ENCODE data around the gene FAM227A. TPM values are rescaled to one million over a fixed set of nuclear protein-coding genes. Genes with fewer than 3 reads are reported as not detected.

The FAM227A gene
- polyA plus RNA-seq, result under 1 TPM; 0.06 to 0.86 TPM

GRCh38 chr22:38656256-38657044, at the start of gene FAM227A, which contains the start of gene CBY1:
Gene FAM227A (minus strand): TSS chr22:38656392. CDS start chr22:38650168, 6,224 bp downstream.
Gene CBY1 (plus strand): TSS chr22:38656638. CDS start chr22:38668055, 11,417 bp downstream.
- peak within 1 kb of the TSS; percentile 77 to 91 for H3K4me3 ChIP-seq (ENCODE audit: low read depth in 1 of 2, low read length in 2 of 2)
- no peaks in the 10 kb centered on the region for H3K36me3 ChIP-seq (ENCODE audit: control insufficient read depth in 2 of 2, insufficient read depth in 2 of 2, low read length in 1 of 2)
- H3K9me3 ChIP-seq (ENCODE audit: control insufficient read depth in 2 of 2, insufficient read depth in 1 of 2, low read depth in 1 of 2, low read length in 1 of 2), result no peaks in the 10 kb centered on the region
- 0 to 1% methylated on average over 66 of the region's 66 CpGs for WGBS, 2 donors
- H3K27ac ChIP-seq (ENCODE audit: low read depth in 2 of 2, low read length in 1 of 2), result peak within 1 kb of the TSS; percentile 72 to 88
- H3K27me3 ChIP-seq (ENCODE audit: control insufficient read depth in 1 of 2, insufficient read depth in 2 of 2, low read length in 2 of 2), result no peaks in the 10 kb centered on the region
- H3K4me1 ChIP-seq (ENCODE audit: control insufficient read depth in 2 of 2, insufficient read depth in 2 of 2, low read length in 1 of 2), result peaks cover 2 to 6% of the 10 kb centered on the region in 2 donors

GRCh38 chr22:38705235-38706100, 49.3 kb upstream of the FAM227A start, which contains the start of gene GTPBP1:
Gene GTPBP1 (plus strand): TSS chr22:38705944. CDS start chr22:38705956, 12 bp downstream.
- peaks cover 0 to 7% of the 10 kb centered on the region in 2 donors for H3K4me1 ChIP-seq (ENCODE audit: control insufficient read depth in 2 of 2, insufficient read depth in 2 of 2, low read length in 1 of 2)

GRCh38 chr22:38704654-38705234, 48.6 kb upstream of the FAM227A start:
- peak overlapping the region; percentile 80 to 93 for H3K27ac ChIP-seq (ENCODE audit: low read depth in 2 of 2, low read length in 1 of 2)
- 10 to 12% methylated on average over 10 of the region's 10 CpGs for WGBS, 2 donors
- no peaks in the 10 kb centered on the region for H3K9me3 ChIP-seq (ENCODE audit: control insufficient read depth in 2 of 2, insufficient read depth in 1 of 2, low read depth in 1 of 2, low read length in 1 of 2)
- no peaks in the 10 kb centered on the region for H3K27me3 ChIP-seq (ENCODE audit: control insufficient read depth in 1 of 2, insufficient read depth in 2 of 2, low read length in 2 of 2)
- H3K4me3 ChIP-seq (ENCODE audit: low read depth in 1 of 2, low read length in 2 of 2), result peak overlapping the region in 1 of 2 donors; percentile 21
- peaks cover 0 to 3% of the 10 kb centered on the region in 2 donors for H3K36me3 ChIP-seq (ENCODE audit: control insufficient read depth in 2 of 2, insufficient read depth in 2 of 2, low read length in 1 of 2)
- H3K4me1 ChIP-seq (ENCODE audit: control insufficient read depth in 2 of 2, insufficient read depth in 2 of 2, low read length in 1 of 2), result peaks cover 0 to 7% of the 10 kb centered on the region in 2 donors

More at GRCh38 chr22:38705235-38706100, 49.3 kb upstream of the FAM227A start, which contains the start of gene GTPBP1:
- H3K27ac ChIP-seq (ENCODE audit: low read depth in 2 of 2, low read length in 1 of 2), result peak within 1 kb of the TSS; percentile 96 to 97
- peaks cover 0 to 3% of the 10 kb centered on the region in 2 donors for H3K36me3 ChIP-seq (ENCODE audit: control insufficient read depth in 2 of 2, insufficient read depth in 2 of 2, low read length in 1 of 2)
- no peaks in the 10 kb centered on the region for H3K9me3 ChIP-seq (ENCODE audit: control insufficient read depth in 2 of 2, insufficient read depth in 1 of 2, low read depth in 1 of 2, low read length in 1 of 2)
- H3K4me3 ChIP-seq (ENCODE audit: low read depth in 1 of 2, low read length in 2 of 2), result peak within 1 kb of the TSS; percentile 86 to 97
- 0% methylated on average over 55 of the region's 55 CpGs for WGBS, 2 donors
- H3K27me3 ChIP-seq (ENCODE audit: control insufficient read depth in 1 of 2, insufficient read depth in 2 of 2, low read length in 2 of 2), result no peaks in the 10 kb centered on the region

DNA sequence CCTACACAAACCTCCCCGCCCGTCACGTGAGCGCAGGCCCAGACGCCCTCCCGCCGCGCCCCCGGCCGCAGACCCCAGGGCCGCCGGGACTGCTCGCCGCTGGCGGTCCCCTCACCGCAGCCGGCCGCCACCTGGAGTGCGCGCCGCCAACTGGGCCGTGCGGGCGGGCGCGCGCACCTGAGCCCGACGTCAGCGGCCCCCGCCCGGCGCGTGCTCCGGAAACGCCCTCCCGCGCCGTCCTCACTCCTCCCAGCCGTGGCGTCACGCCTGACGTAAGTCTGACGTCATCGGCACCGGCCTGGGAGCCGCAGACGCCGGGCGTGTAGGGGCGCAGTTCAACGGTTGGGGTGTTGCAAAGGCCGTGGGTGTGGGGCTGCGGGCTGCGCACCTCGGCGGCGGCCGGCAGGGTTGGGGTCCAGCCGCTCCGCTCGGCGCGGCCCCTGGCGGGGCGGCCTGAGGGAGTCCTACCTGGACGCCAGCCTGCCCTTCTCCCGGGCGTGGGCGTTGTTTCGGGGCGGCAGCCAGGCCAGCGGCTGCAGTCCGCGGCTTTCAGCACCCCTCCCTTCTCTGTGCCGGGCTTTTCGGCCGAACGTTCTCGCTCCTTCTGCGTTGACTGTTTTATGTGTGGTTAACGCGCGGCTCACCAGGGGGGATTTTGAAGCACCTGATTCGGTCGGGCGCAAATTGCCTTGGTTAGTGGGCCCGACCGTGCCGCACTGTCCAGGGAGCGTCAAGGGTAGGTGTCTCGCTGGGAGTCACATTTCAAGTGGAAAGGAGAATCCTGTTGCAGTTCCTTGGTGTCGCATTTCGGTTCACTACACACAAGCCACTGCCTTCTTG, 44.8 kb upstream of the FAM227A start, which contains the start of gene JOSD1:
Gene JOSD1, minus strand, starts transcription at position 155 of the 840 bp plus-strand sequence. CDS start 956 bp downstream, outside the sequence.
- Histone ChIP-seq H3K27me3 (ENCODE audit: control insufficient read depth in 1 of 2, insufficient read depth in 2 of 2, low read length in 2 of 2) (no peaks in the 10 kb centered on the region), H3K27ac (ENCODE audit: low read depth in 2 of 2, low read length in 1 of 2) (peak within 1 kb of the TSS; percentile 97 to 99), H3K4me1 (ENCODE audit: control insufficient read depth in 2 of 2, insufficient read depth in 2 of 2, low read length in 1 of 2) (peaks cover 4 to 6% of the 10 kb centered on the region in 2 donors), H3K4me3 (ENCODE audit: low read depth in 1 of 2, low read length in 2 of 2) (peak within 1 kb of the TSS; percentile 61 to 81), H3K9me3 (ENCODE audit: control insufficient read depth in 2 of 2, insufficient read depth in 1 of 2, low read depth in 1 of 2, low read length in 1 of 2) (no peaks in the 10 kb centered on the region), H3K36me3 (ENCODE audit: control insufficient read depth in 2 of 2, insufficient read depth in 2 of 2, low read length in 1 of 2) (no peaks in the 10 kb centered on the region)
- 1% methylated on average over 86 to 94 of the region's 94 CpGs for WGBS, 2 donors

GRCh38 chr22:38700270-38700788, 44.1 kb upstream of the FAM227A start:
- H3K4me1 ChIP-seq (ENCODE audit: control insufficient read depth in 2 of 2, insufficient read depth in 2 of 2, low read length in 1 of 2), result peaks cover 4 to 6% of the 10 kb centered on the region in 2 donors

GRCh38 chr22:38699784-38700183, 43.6 kb upstream of the FAM227A start:
- H3K27me3 ChIP-seq (ENCODE audit: control insufficient read depth in 1 of 2, insufficient read depth in 2 of 2, low read length in 2 of 2), result no peaks in the 10 kb centered on the region
- H3K36me3 ChIP-seq (ENCODE audit: control insufficient read depth in 2 of 2, insufficient read depth in 2 of 2, low read length in 1 of 2), result no peaks in the 10 kb centered on the region
- 15 to 17% methylated on average over 6 of the region's 6 CpGs for WGBS, 2 donors
- H3K4me3 ChIP-seq (ENCODE audit: low read depth in 1 of 2, low read length in 2 of 2), result peak overlapping the region; percentile 37 to 61
- peak overlapping the region; percentile 91 to 97 for H3K27ac ChIP-seq (ENCODE audit: low read depth in 2 of 2, low read length in 1 of 2)
- H3K9me3 ChIP-seq (ENCODE audit: control insufficient read depth in 2 of 2, insufficient read depth in 1 of 2, low read depth in 1 of 2, low read length in 1 of 2), result no peaks in the 10 kb centered on the region
- H3K4me1 ChIP-seq (ENCODE audit: control insufficient read depth in 2 of 2, insufficient read depth in 2 of 2, low read length in 1 of 2), result peaks cover 4 to 6% of the 10 kb centered on the region in 2 donors

More at GRCh38 chr22:38700270-38700788, 44.1 kb upstream of the FAM227A start:
- Histone ChIP-seq H3K27ac (ENCODE audit: low read depth in 2 of 2, low read length in 1 of 2) (peak overlapping the region; percentile 97 to 99), H3K36me3 (ENCODE audit: control insufficient read depth in 2 of 2, insufficient read depth in 2 of 2, low read length in 1 of 2) (no peaks in the 10 kb centered on the region), H3K9me3 (ENCODE audit: control insufficient read depth in 2 of 2, insufficient read depth in 1 of 2, low read depth in 1 of 2, low read length in 1 of 2) (no peaks in the 10 kb centered on the region), H3K27me3 (ENCODE audit: control insufficient read depth in 1 of 2, insufficient read depth in 2 of 2, low read length in 2 of 2) (no peaks in the 10 kb centered on the region), H3K4me3 (ENCODE audit: low read depth in 1 of 2, low read length in 2 of 2) (peak overlapping the region; percentile 61 to 81)
- 0% methylated on average over 33 to 57 of the region's 57 CpGs for WGBS, 2 donors

- Histone ChIP-seq H3K4me1 (ENCODE audit: control insufficient read depth in 2 of 2, insufficient read depth in 2 of 2, low read length in 1 of 2) (peaks cover 4 to 6% of the 10 kb centered on the region in 2 donors), H3K4me3 (ENCODE audit: low read depth in 1 of 2, low read length in 2 of 2) (peak overlapping the region in 1 of 2 donors; percentile 61), H3K36me3 (ENCODE audit: control insufficient read depth in 2 of 2, insufficient read depth in 2 of 2, low read length in 1 of 2) (no peaks in the 10 kb centered on the region), H3K9me3 (ENCODE audit: control insufficient read depth in 2 of 2, insufficient read depth in 1 of 2, low read depth in 1 of 2, low read length in 1 of 2) (no peaks in the 10 kb centered on the region), H3K27ac (ENCODE audit: low read depth in 2 of 2, low read length in 1 of 2) (peak overlapping the region; percentile 43 to 97), H3K27me3 (ENCODE audit: control insufficient read depth in 1 of 2, insufficient read depth in 2 of 2, low read length in 2 of 2) (no peaks in the 10 kb centered on the region)
- WGBS, 2 donors, result 34 to 41% methylated on average over 5 of the region's 5 CpGs
These were observed 43.0 kb upstream of the FAM227A start for GRCh38 chr22:38699143-38699542.

DNA sequence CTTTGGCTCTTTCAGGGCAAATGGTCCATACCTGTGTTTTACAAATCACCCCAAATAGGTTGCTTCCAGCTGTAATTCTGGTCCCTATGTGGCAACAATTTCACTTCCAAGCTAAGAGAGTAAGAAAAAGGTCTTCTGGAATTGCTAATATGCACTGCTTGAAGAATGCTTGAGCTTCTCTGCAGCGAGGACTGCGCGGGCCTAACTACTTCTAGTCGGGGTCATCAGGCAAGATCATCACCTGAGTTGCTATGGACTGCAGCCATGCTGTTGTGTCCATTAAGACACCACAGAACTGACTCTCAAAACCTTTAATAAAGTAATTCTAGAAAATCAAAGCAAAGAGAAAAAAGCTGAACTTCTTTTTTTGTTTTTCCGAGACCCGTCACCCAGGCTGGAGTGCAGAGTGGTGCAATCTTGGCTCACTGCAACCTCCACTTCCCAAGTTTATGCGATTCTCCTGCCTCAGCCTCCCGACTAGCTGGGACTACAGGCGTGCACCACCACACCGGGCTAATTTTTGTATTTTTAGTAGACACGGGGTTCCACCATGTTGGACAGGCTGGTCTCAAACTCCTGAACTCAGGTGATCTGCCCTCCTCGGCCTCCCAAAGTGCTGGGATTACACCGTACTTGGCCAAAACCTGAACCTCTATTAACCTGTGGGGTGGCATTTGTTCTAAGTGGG, 42.4 kb upstream of the FAM227A start:
- no peaks in the 10 kb centered on the region for H3K27me3 ChIP-seq (ENCODE audit: control insufficient read depth in 1 of 2, insufficient read depth in 2 of 2, low read length in 2 of 2)
- H3K9me3 ChIP-seq (ENCODE audit: control insufficient read depth in 2 of 2, insufficient read depth in 1 of 2, low read depth in 1 of 2, low read length in 1 of 2), result no peaks in the 10 kb centered on the region
- H3K27ac ChIP-seq (ENCODE audit: low read depth in 2 of 2, low read length in 1 of 2), result peak overlapping the region in 1 of 2 donors; percentile 97
- 92% methylated on average over 13 of the region's 13 CpGs for WGBS, 2 donors
- peaks cover 4 to 6% of the 10 kb centered on the region in 2 donors for H3K4me1 ChIP-seq (ENCODE audit: control insufficient read depth in 2 of 2, insufficient read depth in 2 of 2, low read length in 1 of 2)
- H3K36me3 ChIP-seq (ENCODE audit: control insufficient read depth in 2 of 2, insufficient read depth in 2 of 2, low read length in 1 of 2), result no peaks in the 10 kb centered on the region
- peak overlapping the region in 1 of 2 donors; percentile 61 for H3K4me3 ChIP-seq (ENCODE audit: low read depth in 1 of 2, low read length in 2 of 2)

Data from esophagus (tissue), 2 donors.